HepG2 (cell line): Measurements from ENCODE around the gene KRT7. TPM values are rescaled to one million over a fixed set of nuclear protein-coding genes. Genes with fewer than 3 reads are reported as not detected.
A peak's percentile ranks its signal among the peaks of the same experiment; 100 is the strongest.

Source experiments
- ATAC-seq: fragments of 200-7000 bp; cut with Tn5 transposase; 3 replicates; pipeline ENCODE4 v1.9.1; 2020; ENCODE audit warnings: mild to moderate bottlenecking, moderate library complexity
- BruUV-seq: library from RNA; stranded (reverse); fragments of 400-500 nt; replicated peaks from 2 replicates; lab custom pipeline; 2021; lab: Mats Ljungman, UMichigan
- CTCF ChIA-PET: fragments of 300-600 bp; formaldehyde crosslinking; extraction: SDS; loops from one replicate; lab custom pipeline; 2021; ENCODE audit warnings: low total read pairs, inconsistent platforms, low intra/inter-chr PET ratio; lab: Yijun Ruan, JAX
- POLR2A ChIA-PET: fragments of 350-600 bp; sonication (Branson Sonifier 250); formaldehyde crosslinking; loops from one replicate; lab custom pipeline; 2020; ENCODE audit warnings: antibody characterized with exemption, inconsistent platforms; lab: Yijun Ruan, JAX
- DNase-seq: peaks from one replicate; pipeline ENCODE4 v3.0.0-alpha.2; 2015; ENCODE audit warnings: low spot score
- FAIRE-seq: peaks from 3 replicates; lab custom pipeline; 2011; peaks lifted over from hg19 to GRCh38; lab: Jason Lieb, UNC
- H2AFZ ChIP-seq: one replicate; pipeline ENCODE4 v1.6.1; 2011; ENCODE audit warnings: low read length, inconsistent platforms
- H3K27ac ChIP-seq: fragments of 300-600 bp; 3 replicates; pipeline ENCODE4 v1.8.0; 2011; ENCODE audit warnings: mixed run types, mild to moderate bottlenecking, mixed read lengths, low read length, inconsistent platforms; ENCODE audit not compliant: insufficient read depth; ENCODE audit errors: extremely low read length
- H3K27me3 ChIP-seq, 2 experiments: fragments of 200-600 bp in 1 of 2; 2 replicates in 1 of 2; 3 replicates in 1 of 2; pipeline versions ENCODE4 v1.6.0 to v1.8.0; 2011; ENCODE audit warnings: low read length in 2 of 2, mild to moderate bottlenecking in 2 of 2, moderate library complexity in 2 of 2, inconsistent platforms in 1 of 2; ENCODE audit not compliant: insufficient read depth in 2 of 2, control insufficient read depth in 1 of 2
- H3K36me3 ChIP-seq, 2 experiments: fragments of 200-600 bp in 1 of 2; replicated peaks in 1 of 2; 2 replicates in 1 of 2; 3 replicates in 1 of 2; pipeline versions ENCODE4 v1.5.1 to v1.8.0; 2011; ENCODE audit warnings: low read length in 2 of 2, inconsistent platforms in 1 of 2; ENCODE audit not compliant: insufficient read depth in 2 of 2, control insufficient read depth in 1 of 2
- H3K4me1 ChIP-seq: 2 replicates; pipeline ENCODE4 v1.5.1; 2012; ENCODE audit warnings: low read length, inconsistent platforms; ENCODE audit not compliant: insufficient read depth
- H3K4me2 ChIP-seq: 2 replicates; pipeline ENCODE4 v1.6.0; 2011; ENCODE audit warnings: low read depth, low read length, inconsistent platforms
- H3K4me3 ChIP-seq, 3 experiments: fragments of 200-600 bp in 1 of 3; sonication (generic), shearing (Covaris generic) in 1 of 3; replicated peaks in 1 of 3; 2 replicates each; pipeline ENCODE4 v1.5.1; 2011 to 2016; ENCODE audit warnings: low read length in 3 of 3, inconsistent platforms in 2 of 3, low read depth in 2 of 3, mild to moderate bottlenecking in 2 of 3, control low read depth in 1 of 3, mixed read lengths in 1 of 3; ENCODE audit not compliant: insufficient read depth in 1 of 3
- H3K79me2 ChIP-seq: one replicate; pipeline ENCODE4 v1.6.1; 2011; ENCODE audit warnings: low read length, inconsistent platforms; ENCODE audit not compliant: insufficient read depth
- H3K9ac ChIP-seq: 2 replicates; pipeline ENCODE4 v1.6.0; 2011; ENCODE audit warnings: mild to moderate bottlenecking, low read depth, low read length, inconsistent platforms; ENCODE audit not compliant: insufficient read depth
- H3K9me3 ChIP-seq: 2 replicates; pipeline ENCODE4 v1.5.1; 2012; ENCODE audit warnings: mild to moderate bottlenecking, low read length
- H4K20me1 ChIP-seq: 2 replicates; pipeline ENCODE4 v1.6.0; 2011; ENCODE audit warnings: inconsistent platforms, mild to moderate bottlenecking, low read length, moderate library complexity; ENCODE audit not compliant: insufficient read depth
- FOSL2 ChIP-seq: sonication (generic); formaldehyde crosslinking; IDR thresholded peaks from 2 replicates; pipeline ENCODE4 v1.4.0; 2020; ENCODE audit warnings: missing genetic modification reagents
- GATAD1 ChIP-seq: IDR thresholded peaks from 2 replicates; pipeline ENCODE4 v1.6.1; 2016; ENCODE audit warnings: missing genetic modification reagents, missing compliant biosample characterization
- ZNF17 ChIP-seq: sonication (generic); formaldehyde crosslinking; IDR thresholded peaks from 2 replicates; pipeline ENCODE4 v1.5.0; 2020; ENCODE audit warnings: mild to moderate bottlenecking, missing genetic modification reagents
- ZNF180 ChIP-seq: sonication (generic); formaldehyde crosslinking; IDR thresholded peaks from 2 replicates; pipeline ENCODE4 v1.4.0; 2020; ENCODE audit warnings: low read depth, missing genetic modification reagents, borderline replicate concordance
- WGBS: methylation state at CpG from one replicate; pipeline ENCODE4 v1.1.6; 2017; ENCODE audit warnings: low lambda C conversion rate; 5-methylcytosine and 5-hydroxymethylcytosine counted together
- in situ Hi-C: cut with HindIII; loops from 2 replicates; pipeline ENCODE4 v1.10.0; 2017; ENCODE audit warnings: low pct_unique_long_range_greater_than_20kb; ENCODE audit not compliant: extremely low pct_ligation_motif_present
- intact Hi-C: fragments of 100-400 bp; cut with micrococcal nuclease; formaldehyde crosslinking; loops from one replicate; pipeline ENCODE4 v1.10.0; 2022; ENCODE audit not compliant: unreplicated experiment
- polyA plus RNA-seq, 8 experiments: library from polyadenylated mRNA; depleted of rRNA in 3 of 8; stranded (reverse) in 7 of 8; unstranded in 1 of 8; fragments of >200 nt; fragmentation: Illumina TruSeq in 4 of 8; extraction: Trizol in 4 of 8; gene quantifications; 2 replicates each; pipeline versions ENCODE4 v1.2.1 to v1.2.3, GENCODE V29; 2011 to 2016; ENCODE audit warnings: low read depth in 4 of 8, missing spikeins in 1 of 8, mixed read lengths in 1 of 8; ENCODE audit not compliant: insufficient read depth in 1 of 8
- total RNA-seq, 5 experiments: library from RNA; depleted of rRNA; stranded (reverse); fragments of >200 nt; fragmentation: Illumina TruSeq; extraction: Trizol; gene quantifications; 2 replicates each; pipeline ENCODE4 v1.2.3, GENCODE V29; 2016; ENCODE audit warnings: low read depth in 1 of 5
- TF ChIP-seq, protein P1 (sequence below): sonication (generic); formaldehyde crosslinking; IDR thresholded peaks from 2 replicates; pipeline ENCODE4 v1.5.0; 2020; ENCODE audit warnings: mild to moderate bottlenecking, missing genetic modification reagents
- TF ChIP-seq, protein P2 (sequence below): IDR thresholded peaks from 2 replicates; pipeline ENCODE4 v1.6.1; 2016; ENCODE audit warnings: missing genetic modification reagents, missing compliant biosample characterization

KRT7 gene
- total and polyA plus RNA-seq, 2 of the 13 experiments (the other 11 are each of a cell fraction or from before 2014, with no cell fraction given) = 0.83 TPM; not detected in 1

DNA sequence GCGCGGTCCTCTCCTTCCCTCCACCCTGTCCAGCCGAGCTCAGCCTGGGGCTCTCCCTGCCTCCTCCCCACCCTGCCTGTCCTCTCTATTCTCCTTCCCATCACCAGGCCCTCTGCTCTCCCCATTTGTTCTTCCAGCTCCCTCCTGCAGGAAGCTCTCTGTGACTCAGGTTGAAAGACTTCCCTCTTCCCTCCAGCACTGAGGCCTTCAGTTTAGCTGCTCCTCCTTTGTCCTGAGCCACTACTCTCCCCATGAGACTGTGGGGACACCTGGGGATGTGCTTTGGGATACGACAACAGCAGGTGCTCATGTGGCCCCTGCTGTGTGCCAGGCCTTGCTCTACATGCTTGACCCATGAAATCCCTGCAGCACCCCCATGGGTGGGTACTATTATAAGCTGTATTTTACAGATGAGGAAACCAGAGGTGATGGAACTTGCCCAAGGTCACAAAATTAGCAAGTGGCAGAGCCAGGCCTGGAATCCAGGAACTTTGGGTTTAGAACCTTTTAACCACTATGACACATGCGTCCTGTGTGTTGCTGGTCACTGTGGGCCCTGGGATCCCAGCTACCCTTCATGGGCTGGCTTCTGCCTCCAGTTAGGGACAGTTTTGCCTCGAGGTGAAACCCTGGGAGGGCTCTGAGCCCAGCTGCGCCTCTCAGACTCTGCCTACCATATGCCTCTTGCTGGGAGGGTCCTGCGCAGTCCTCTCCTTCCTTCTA, 46.8 kb upstream of the KRT7 start:
- intact Hi-C loops (no loop called here), in situ Hi-C loops (no loop called here)
- no peak overlapping the region for H2AFZ ChIP-seq
- FAIRE-seq (no peak), DNase-seq (peak; percentile 39), ATAC-seq (no peak)
- no peaks in the 10 kb centered on the region for H3K36me3 ChIP-seq
- no peaks in the 10 kb centered on the region for H3K79me2 ChIP-seq
- H3K4me2 ChIP-seq = no peak overlapping the region
- H3K27ac ChIP-seq = no peak overlapping the region
- ChIA-PET POLR2A (no interaction called here), CTCF (no interaction called here)
- peaks cover 2 to 8% of the 10 kb centered on the region in 2 experiments; a peak in 3 of 5 replicates for H3K27me3 ChIP-seq
- H3K9me3 ChIP-seq = no peaks in the 10 kb centered on the region
- no peaks in the 10 kb centered on the region for H4K20me1 ChIP-seq
- no peak overlapping the region for H3K9ac ChIP-seq
- TF ChIP-seq ZNF17 (CRISPR knock-in tag) (no peak), FOSL2 (CRISPR knock-in tag) (peak; percentile 30; the same call in 1 of the 2 replicates), GATAD1 (CRISPR knock-in tag) (no peak), ZNF180 (CRISPR knock-in tag) (no peak)
- TF ChIP-seq, protein P1, sequence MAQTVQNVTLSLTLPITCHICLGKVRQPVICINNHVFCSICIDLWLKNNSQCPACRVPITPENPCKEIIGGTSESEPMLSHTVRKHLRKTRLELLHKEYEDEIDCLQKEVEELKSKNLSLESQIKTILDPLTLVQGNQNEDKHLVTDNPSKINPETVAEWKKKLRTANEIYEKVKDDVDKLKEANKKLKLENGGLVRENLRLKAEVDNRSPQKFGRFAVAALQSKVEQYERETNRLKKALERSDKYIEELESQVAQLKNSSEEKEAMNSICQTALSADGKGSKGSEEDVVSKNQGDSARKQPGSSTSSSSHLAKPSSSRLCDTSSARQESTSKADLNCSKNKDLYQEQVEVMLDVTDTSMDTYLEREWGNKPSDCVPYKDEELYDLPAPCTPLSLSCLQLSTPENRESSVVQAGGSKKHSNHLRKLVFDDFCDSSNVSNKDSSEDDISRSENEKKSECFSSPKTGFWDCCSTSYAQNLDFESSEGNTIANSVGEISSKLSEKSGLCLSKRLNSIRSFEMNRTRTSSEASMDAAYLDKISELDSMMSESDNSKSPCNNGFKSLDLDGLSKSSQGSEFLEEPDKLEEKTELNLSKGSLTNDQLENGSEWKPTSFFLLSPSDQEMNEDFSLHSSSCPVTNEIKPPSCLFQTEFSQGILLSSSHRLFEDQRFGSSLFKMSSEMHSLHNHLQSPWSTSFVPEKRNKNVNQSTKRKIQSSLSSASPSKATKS (CRISPR knock-in tag) = no peak
- TF ChIP-seq, protein P2, sequence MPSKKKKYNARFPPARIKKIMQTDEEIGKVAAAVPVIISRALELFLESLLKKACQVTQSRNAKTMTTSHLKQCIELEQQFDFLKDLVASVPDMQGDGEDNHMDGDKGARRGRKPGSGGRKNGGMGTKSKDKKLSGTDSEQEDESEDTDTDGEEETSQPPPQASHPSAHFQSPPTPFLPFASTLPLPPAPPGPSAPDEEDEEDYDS (CRISPR knock-in tag) = no peak
- no peaks in the 10 kb centered on the region for H3K4me1 ChIP-seq
- 41% methylated on average over 7 of the region's 8 CpGs for WGBS
- BruUV-seq = no TSS peak
- no peak overlapping the region for H3K4me3 ChIP-seq
